Large intestine (tissue), 3 donors: ENCODE measurements around the gene TMC1. TPM values are rescaled to one million over a fixed set of nuclear protein-coding genes. Genes with fewer than 3 reads are reported as not detected.

Experiments
- DNase-seq, 2 donors: peaks; one replicate each; pipeline versions ENCODE4 v3.0.0 to v3.0.0-alpha.2; 2013
- H3K27ac ChIP-seq: one replicate; pipeline ENCODE4 v1.5.1; 2013; ENCODE audit warnings: low read length
- H3K27me3 ChIP-seq: 2 replicates; pipeline ENCODE4 v1.6.1; 2013; ENCODE audit warnings: low read length; ENCODE audit not compliant: control insufficient read depth, insufficient read depth
- H3K36me3 ChIP-seq: 2 replicates; pipeline ENCODE4 v1.6.1; 2013; ENCODE audit warnings: low read length; ENCODE audit not compliant: control insufficient read depth, insufficient read depth
- H3K4me1 ChIP-seq: one replicate; pipeline ENCODE4 v1.6.1; 2013; ENCODE audit warnings: low read length; ENCODE audit not compliant: control insufficient read depth, insufficient read depth
- H3K4me3 ChIP-seq: one replicate; pipeline ENCODE4 v1.5.1; 2013; ENCODE audit warnings: low read length
- H3K9me3 ChIP-seq: one replicate; pipeline ENCODE4 v1.6.1; 2013; ENCODE audit warnings: mild to moderate bottlenecking, low read depth, low read length, moderate library complexity; ENCODE audit not compliant: control insufficient read depth
- WGBS: methylation state at CpG from one replicate; pipeline ENCODE4 v1.1.5; 2013; ENCODE audit warnings: low lambda C conversion rate; ENCODE audit not compliant: insufficient coverage; 5-methylcytosine and 5-hydroxymethylcytosine counted together
- polyA plus RNA-seq: library from polyadenylated mRNA; unstranded; fragments of 120-200 nt; gene quantifications from one replicate; pipeline ENCODE4 v1.2.1, GENCODE V29; 2013

The TMC1 gene
- polyA plus RNA-seq, 1 donor: 0.16 TPM

- no CpG with 5 or more reads among the region's 1 CpG for WGBS
- Histone ChIP-seq H3K9me3 (no peaks in the 10 kb centered on the region), H3K27ac (no peak overlapping the region)
Observed at GRCh38 chr9:72612449-72612848, 91.0 kb downstream of the TMC1 start.

GRCh38 chr9:72614067-72614466, 92.7 kb downstream of the TMC1 start:
- Histone ChIP-seq H3K27ac (no peak overlapping the region), H3K9me3 (no peaks in the 10 kb centered on the region), H3K4me1 (peaks cover 4% of the 10 kb centered on the region), H3K36me3 (no peaks in the 10 kb centered on the region), H3K4me3 (no peak overlapping the region), H3K27me3 (no peaks in the 10 kb centered on the region)
- WGBS: no CpG with 5 or more reads among the region's 1 CpG
- peak; percentile 45 to 73 for DNase-seq

More at GRCh38 chr9:72612449-72612848, 91.0 kb downstream of the TMC1 start:
- Histone ChIP-seq H3K4me1 (peaks cover 4% of the 10 kb centered on the region), H3K4me3 (no peak overlapping the region), H3K36me3 (no peaks in the 10 kb centered on the region), H3K27me3 (no peaks in the 10 kb centered on the region)
- no peak for DNase-seq

GRCh38 chr9:72615931-72616330, 94.5 kb downstream of the TMC1 start:
- Histone ChIP-seq H3K9me3 (no peaks in the 10 kb centered on the region), H3K4me3 (no peak overlapping the region), H3K27me3 (no peaks in the 10 kb centered on the region), H3K36me3 (no peaks in the 10 kb centered on the region), H3K4me1 (peaks cover 4% of the 10 kb centered on the region), H3K27ac (no peak overlapping the region)
- DNase-seq: no peak
- no CpG with 5 or more reads among the region's 6 CpGs for WGBS

GRCh38 chr9:72618811-72619210, 97.4 kb downstream of the TMC1 start:
- DNase-seq: no peak
- H3K4me1 ChIP-seq: peaks cover 4% of the 10 kb centered on the region
- H3K27me3 ChIP-seq: no peaks in the 10 kb centered on the region
- H3K27ac ChIP-seq: no peak overlapping the region
- no peaks in the 10 kb centered on the region for H3K9me3 ChIP-seq
- no CpG with 5 or more reads among the region's 2 CpGs for WGBS
- H3K4me3 ChIP-seq: no peak overlapping the region
- no peaks in the 10 kb centered on the region for H3K36me3 ChIP-seq

- Histone ChIP-seq H3K36me3 (no peaks in the 10 kb centered on the region), H3K4me3 (no peak overlapping the region), H3K27ac (no peak overlapping the region), H3K4me1 (no peaks in the 10 kb centered on the region), H3K9me3 (no peaks in the 10 kb centered on the region), H3K27me3 (no peaks in the 10 kb centered on the region)
- DNase-seq: no peak
- 80% methylated on average over 1 of the region's 2 CpGs for WGBS
Observed at GRCh38 chr9:72622186-72622585, 100.8 kb downstream of the TMC1 start.

- no peaks in the 10 kb centered on the region for H3K27me3 ChIP-seq
- no peak overlapping the region for H3K4me3 ChIP-seq
- no peak for DNase-seq
- no peak overlapping the region for H3K27ac ChIP-seq
- no peaks in the 10 kb centered on the region for H3K9me3 ChIP-seq
- no peaks in the 10 kb centered on the region for H3K4me1 ChIP-seq
- WGBS: no CpG with 5 or more reads among the region's 2 CpGs
- no peaks in the 10 kb centered on the region for H3K36me3 ChIP-seq
Observed at GRCh38 chr9:72623156-72623555, 101.7 kb downstream of the TMC1 start.

GRCh38 chr9:72627147-72627546, 105.7 kb downstream of the TMC1 start:
- DNase-seq: no peak
- H3K27ac ChIP-seq: no peak overlapping the region
- no peak overlapping the region for H3K4me3 ChIP-seq
- no peaks in the 10 kb centered on the region for H3K4me1 ChIP-seq
- no peaks in the 10 kb centered on the region for H3K9me3 ChIP-seq
- no CpG with 5 or more reads among the region's 2 CpGs for WGBS
- H3K36me3 ChIP-seq: no peaks in the 10 kb centered on the region
- H3K27me3 ChIP-seq: no peaks in the 10 kb centered on the region

GRCh38 chr9:72627956-72628540, 106.6 kb downstream of the TMC1 start:
- no peak for DNase-seq
- Histone ChIP-seq H3K36me3 (no peaks in the 10 kb centered on the region), H3K4me1 (no peaks in the 10 kb centered on the region), H3K27me3 (no peaks in the 10 kb centered on the region), H3K9me3 (no peaks in the 10 kb centered on the region), H3K4me3 (no peak overlapping the region), H3K27ac (no peak overlapping the region)
- WGBS: 60% methylated on average over 1 of the region's 7 CpGs

GRCh38 chr9:72633966-72634365, 112.6 kb downstream of the TMC1 start:
- Histone ChIP-seq H3K27me3 (no peaks in the 10 kb centered on the region), H3K4me3 (no peak overlapping the region), H3K27ac (no peak overlapping the region), H3K4me1 (no peaks in the 10 kb centered on the region), H3K36me3 (no peaks in the 10 kb centered on the region), H3K9me3 (no peaks in the 10 kb centered on the region)
- no peak for DNase-seq
- WGBS: 83% methylated on average over 2 of the region's 5 CpGs

GRCh38 chr9:72635197-72635596, 113.8 kb downstream of the TMC1 start:
- Histone ChIP-seq H3K36me3 (no peaks in the 10 kb centered on the region), H3K4me3 (no peak overlapping the region), H3K9me3 (no peaks in the 10 kb centered on the region), H3K4me1 (no peaks in the 10 kb centered on the region), H3K27ac (no peak overlapping the region), H3K27me3 (no peaks in the 10 kb centered on the region)
- WGBS: 60% methylated on average over 1 of the region's 1 CpG
- no peak for DNase-seq

- Histone ChIP-seq H3K27ac (no peak overlapping the region), H3K4me3 (no peak overlapping the region), H3K27me3 (no peaks in the 10 kb centered on the region), H3K36me3 (no peaks in the 10 kb centered on the region), H3K4me1 (no peaks in the 10 kb centered on the region), H3K9me3 (no peaks in the 10 kb centered on the region)
- DNase-seq: no peak
- no CpG with 5 or more reads among the region's 3 CpGs for WGBS
Observed at GRCh38 chr9:72636621-72637020, 115.2 kb downstream of the TMC1 start.
